Ishikawa (cell line): ENCODE results near the gene ARHGEF10L.

Source experiments
- CEBPB ChIP-seq: IDR thresholded peaks from 2 replicates; pipeline ENCODE4 v1.6.1; 2012
- CREB1 ChIP-seq: IDR thresholded peaks from 2 replicates; pipeline ENCODE4 v1.6.1; 2012; ENCODE audit warnings: low read depth
- EGR1 ChIP-seq: IDR thresholded peaks from 2 replicates; pipeline ENCODE4 v1.6.1; 2012
- EP300 ChIP-seq: IDR thresholded peaks from 2 replicates; pipeline ENCODE4 v1.6.1; 2012; ENCODE audit warnings: borderline replicate concordance
- FOXM1 ChIP-seq: IDR thresholded peaks from 2 replicates; pipeline ENCODE4 v1.6.1; 2012; ENCODE audit warnings: low read depth, borderline replicate concordance
- MAX ChIP-seq: IDR thresholded peaks from 2 replicates; pipeline ENCODE4 v1.6.1; 2012
- NFIC ChIP-seq: IDR thresholded peaks from 2 replicates; pipeline ENCODE4 v1.6.1; 2012
- RAD21 ChIP-seq: IDR thresholded peaks from 2 replicates; pipeline ENCODE4 v1.6.1; 2012; ENCODE audit warnings: low read depth
- REST ChIP-seq: IDR thresholded peaks from 2 replicates; pipeline ENCODE4 v1.6.1; 2012; ENCODE audit warnings: low read depth, mild to moderate bottlenecking
- TAF1 ChIP-seq: IDR thresholded peaks from 2 replicates; pipeline ENCODE4 v1.6.1; 2012; ENCODE audit warnings: low read depth, mild to moderate bottlenecking
- TCF12 ChIP-seq: IDR thresholded peaks from 2 replicates; pipeline ENCODE4 v1.6.1; 2012; ENCODE audit warnings: low read depth
- TEAD4 ChIP-seq: IDR thresholded peaks from 2 replicates; pipeline ENCODE4 v1.6.1; 2012
- USF1 ChIP-seq: IDR thresholded peaks from 2 replicates; pipeline ENCODE4 v1.6.1; 2012
- YY1 ChIP-seq: IDR thresholded peaks from 2 replicates; pipeline ENCODE4 v1.6.1; 2012; ENCODE audit warnings: low read depth
- ZBTB7A ChIP-seq: IDR thresholded peaks from 2 replicates; pipeline ENCODE4 v1.6.1; 2012; ENCODE audit warnings: low read depth

Gene ARHGEF10L

GRCh38 chr1:17597651-17598050 lies 58.2 kb downstream of the ARHGEF10L start:
- no peak for TF ChIP-seq YY1
- TF ChIP-seq REST: no peak
- no peak for TF ChIP-seq CREB1
- no peak for TF ChIP-seq EGR1
- no peak for TF ChIP-seq RAD21
- no peak for TF ChIP-seq FOXM1
- no peak for TF ChIP-seq TAF1
- TF ChIP-seq MAX: no peak
- no peak for TF ChIP-seq ZBTB7A
- no peak for TF ChIP-seq TEAD4

GRCh38 chr1:17598251-17598650 lies 58.8 kb downstream of the ARHGEF10L start:
- TF ChIP-seq ZBTB7A (no peak), USF1 (no peak), TEAD4 (no peak), YY1 (no peak), TAF1 (no peak), MAX (no peak), EGR1 (no peak), REST (no peak), RAD21 (no peak), NFIC (no peak), TCF12 (no peak), CEBPB (no peak), FOXM1 (no peak), CREB1 (no peak), EP300 (no peak)

DNA sequence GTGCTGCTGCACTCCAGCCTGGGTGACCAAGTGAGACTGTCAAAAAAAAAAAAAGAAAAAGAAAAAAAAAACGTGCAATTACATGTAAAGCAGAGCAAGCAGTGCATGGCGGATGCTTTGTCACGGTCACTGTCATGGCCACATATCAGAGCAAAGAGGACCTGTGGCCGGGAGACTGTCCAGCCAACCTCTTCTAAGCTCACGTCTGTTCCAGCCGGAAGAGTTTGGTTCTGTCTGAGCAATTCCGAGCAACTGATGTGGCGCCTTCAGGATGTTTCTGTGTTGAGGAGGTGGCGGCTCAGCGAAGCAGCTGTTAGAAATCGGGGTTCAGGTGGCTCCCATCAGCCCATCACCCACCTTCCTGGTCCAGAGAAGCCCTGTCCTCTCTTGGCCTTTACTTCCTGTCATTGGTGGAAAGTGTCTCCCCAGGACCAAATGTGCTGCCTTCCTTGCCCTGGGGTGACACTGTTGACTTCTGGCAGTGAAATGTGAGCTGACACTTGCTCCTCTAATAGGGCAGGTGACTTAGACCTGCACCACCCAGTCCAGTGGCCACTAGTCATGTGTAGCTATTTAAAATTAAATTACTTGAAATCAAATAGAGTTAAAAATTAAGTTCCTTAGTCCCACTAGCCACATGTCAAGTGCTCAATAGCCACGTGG lies 59.9 kb downstream of the ARHGEF10L start:
- TF ChIP-seq USF1 (no peak), FOXM1 (no peak), CEBPB (no peak), NFIC (no peak), CREB1 (no peak), TEAD4 (no peak), EGR1 (no peak), TAF1 (no peak), RAD21 (no peak), EP300 (no peak), REST (no peak), ZBTB7A (no peak), MAX (no peak), TCF12 (no peak)

- no peak for TF ChIP-seq CREB1
- no peak for TF ChIP-seq TAF1
- TF ChIP-seq FOXM1: no peak
- no peak for TF ChIP-seq MAX
- no peak for TF ChIP-seq NFIC
- TF ChIP-seq TCF12: no peak
- no peak for TF ChIP-seq USF1
- TF ChIP-seq RAD21: no peak
These were observed 60.4 kb downstream of the ARHGEF10L start for GRCh38 chr1:17599954-17600300.
